ENCODE measurements around the gene SUPT3H. TPM values are rescaled to one million over a fixed set of nuclear protein-coding genes. Genes with fewer than 3 reads are reported as not detected.

The SUPT3H gene
- total RNA-seq, 2 experiments from 2014 or later: 13.6 to 14.4 TPM

DNA sequence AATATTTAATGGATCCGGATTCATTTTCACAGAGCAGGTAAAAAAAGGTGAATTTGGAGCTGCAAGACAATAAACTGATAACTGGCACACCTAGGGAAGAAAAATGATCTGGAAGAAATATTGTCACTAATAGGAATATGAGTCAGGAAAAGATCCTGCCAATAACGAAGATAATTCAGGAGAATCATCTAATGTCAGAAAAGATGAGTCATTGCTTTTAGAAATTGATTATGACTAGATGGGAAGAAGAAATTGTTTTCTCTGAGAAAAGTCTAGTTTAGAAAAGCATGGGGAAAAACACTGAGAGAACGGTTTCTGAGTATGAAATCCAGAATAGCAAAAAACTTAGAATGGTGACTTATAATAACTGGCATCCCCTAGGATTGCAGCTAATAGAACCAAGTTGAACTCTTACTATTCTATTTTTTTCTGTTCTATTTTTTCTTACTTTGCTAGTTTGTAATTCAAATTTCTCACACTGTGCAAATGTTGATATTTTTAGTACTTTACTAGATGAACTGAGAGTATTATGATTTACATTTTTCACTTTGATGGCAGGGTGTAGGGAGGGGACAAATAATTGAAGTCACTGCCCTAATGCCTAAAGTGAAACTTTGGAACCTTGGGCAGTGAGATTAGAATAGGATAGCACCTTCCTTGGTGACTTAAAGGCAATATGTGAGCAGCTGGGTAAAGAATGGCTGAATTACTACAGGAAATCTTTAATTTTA lies 38.2 kb upstream of the SUPT3H start:
- Mint-ChIP-seq H3K36me3 (peaks cover 2% of the 10 kb centered on the region), H3K27ac (no peak overlapping the region), H3K9me3 (no peaks in the 10 kb centered on the region), H3K4me1 (peaks cover 29% of the 10 kb centered on the region), H3K27me3 (peaks cover 3% of the 10 kb centered on the region), H3K4me3 (no peak overlapping the region)
- DNase-seq: no peak

DNA sequence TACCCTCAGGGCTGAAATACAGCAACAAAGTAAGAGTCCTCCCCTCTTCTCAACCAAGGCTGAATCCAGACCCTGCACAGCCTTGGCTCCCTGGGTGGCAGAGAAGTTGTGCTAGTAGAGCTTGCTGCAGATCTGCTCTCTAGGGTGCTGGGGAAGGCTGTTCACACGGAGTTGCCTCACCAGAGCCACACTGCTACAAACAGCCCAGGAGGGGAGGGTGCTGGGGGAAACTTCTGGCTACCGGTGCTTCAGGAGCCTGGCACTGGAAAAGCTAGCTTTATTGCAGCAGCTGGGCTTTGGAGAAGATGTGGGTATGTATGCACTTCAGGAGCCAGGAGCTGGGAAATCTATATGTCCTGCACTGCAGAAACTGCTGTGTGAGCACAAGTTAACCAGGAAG lies 37.6 kb upstream of the SUPT3H start:
- no peak for DNase-seq
- no peaks in the 10 kb centered on the region for H3K9me3 Mint-ChIP-seq

DNA sequence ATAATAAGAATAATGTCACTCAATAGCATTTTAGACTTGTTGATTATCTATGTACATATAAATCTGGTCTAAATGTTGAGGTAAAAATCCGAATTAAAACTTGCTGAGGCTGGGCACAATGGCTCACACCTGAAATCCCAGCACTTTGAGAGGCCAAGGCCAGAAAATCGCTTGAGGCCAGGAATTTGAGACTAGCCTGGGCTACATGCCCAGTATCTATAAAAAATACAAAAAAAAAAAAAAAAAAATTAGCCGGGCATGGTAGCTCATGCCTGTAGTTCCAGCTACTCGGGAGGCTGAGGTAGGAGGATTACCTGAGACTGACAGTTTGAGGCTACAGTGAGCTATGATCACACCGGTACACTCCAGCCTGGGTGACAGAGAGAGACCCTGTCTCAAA lies 34.2 kb upstream of the SUPT3H start:
- Mint-ChIP-seq H3K4me3 (no peak overlapping the region), H3K27ac (no peak overlapping the region), H3K9me3 (no peaks in the 10 kb centered on the region), H3K4me1 (peaks cover 15% of the 10 kb centered on the region), H3K36me3 (no peaks in the 10 kb centered on the region), H3K27me3 (no peaks in the 10 kb centered on the region)
- no peak for DNase-seq

More for the DNA sequence above, 37.6 kb upstream of the SUPT3H start:
- H3K4me1 Mint-ChIP-seq: peaks cover 27% of the 10 kb centered on the region
- H3K27ac Mint-ChIP-seq: no peak overlapping the region
- no peak overlapping the region for H3K4me3 Mint-ChIP-seq
- no peaks in the 10 kb centered on the region for H3K27me3 Mint-ChIP-seq
- H3K36me3 Mint-ChIP-seq: no peaks in the 10 kb centered on the region

DNA sequence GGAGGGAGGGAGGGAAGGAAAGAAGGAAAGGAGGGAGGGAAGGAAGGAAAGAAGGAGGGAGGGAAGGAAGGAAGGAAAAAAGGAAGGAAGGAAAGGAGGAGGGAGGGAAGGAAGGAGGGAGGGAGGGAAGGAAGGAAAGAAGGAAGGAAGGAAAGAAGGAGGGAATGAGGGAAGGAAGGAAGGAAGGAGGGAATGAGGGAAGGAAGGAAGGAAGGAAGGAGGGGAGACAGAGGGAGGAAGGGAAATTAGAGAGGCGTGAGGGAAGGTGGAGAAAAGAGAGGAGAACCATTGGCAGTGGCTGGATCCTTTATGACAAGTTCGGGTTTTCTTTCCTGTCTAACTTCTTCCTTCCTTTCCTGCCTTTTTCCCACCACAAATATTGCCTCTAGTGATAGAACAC lies 22.3 kb upstream of the SUPT3H start:
- H3K36me3 Mint-ChIP-seq: peaks cover 1% of the 10 kb centered on the region
- no peak overlapping the region for H3K4me3 Mint-ChIP-seq
- peaks cover 2% of the 10 kb centered on the region for H3K9me3 Mint-ChIP-seq
- H3K4me1 Mint-ChIP-seq: peaks cover 2% of the 10 kb centered on the region
- H3K27ac Mint-ChIP-seq: no peak overlapping the region
- H3K27me3 Mint-ChIP-seq: no peaks in the 10 kb centered on the region
- DNase-seq: no peak

- H3K27ac Mint-ChIP-seq: no peak overlapping the region
- peaks cover 11% of the 10 kb centered on the region for H3K36me3 Mint-ChIP-seq
- no peak for DNase-seq
- no peaks in the 10 kb centered on the region for H3K27me3 Mint-ChIP-seq
- no peak overlapping the region for H3K4me3 Mint-ChIP-seq
- H3K9me3 Mint-ChIP-seq: no peaks in the 10 kb centered on the region
- peaks cover 2% of the 10 kb centered on the region for H3K4me1 Mint-ChIP-seq
These were observed 20.5 kb upstream of the SUPT3H start for GRCh38 chr6:45398075-45398813.

DNA sequence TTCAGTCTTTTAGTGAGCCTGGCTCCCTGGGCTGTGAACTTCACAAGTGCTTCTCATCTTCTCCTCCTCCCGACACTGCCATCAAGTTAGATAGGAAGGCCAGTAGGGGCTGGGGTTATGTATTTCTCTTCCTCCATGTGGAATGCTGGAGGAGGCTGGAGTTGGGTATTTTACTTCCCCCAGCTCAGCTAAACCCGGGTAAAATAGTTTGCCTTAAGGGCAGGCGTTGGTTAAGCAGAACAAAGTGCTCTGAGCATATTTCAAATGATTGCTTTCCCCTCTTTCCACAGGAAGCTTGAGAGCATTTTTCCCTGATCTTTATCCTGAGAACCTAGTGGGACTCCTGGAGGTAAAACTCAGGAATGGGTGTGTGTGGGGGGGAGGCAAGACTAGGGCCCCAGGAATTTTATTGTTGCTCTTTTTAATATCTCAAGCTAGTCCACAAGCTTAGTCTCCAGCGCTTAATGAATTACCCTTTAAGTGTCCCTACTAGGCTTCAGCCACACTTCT lies 16.9 kb upstream of the SUPT3H start:
- Mint-ChIP-seq H3K27ac (no peak overlapping the region), H3K4me1 (peaks cover 9% of the 10 kb centered on the region), H3K27me3 (no peaks in the 10 kb centered on the region), H3K36me3 (peaks cover 26% of the 10 kb centered on the region), H3K9me3 (peaks cover 14% of the 10 kb centered on the region), H3K4me3 (no peak overlapping the region)
- no peak for DNase-seq

DNA sequence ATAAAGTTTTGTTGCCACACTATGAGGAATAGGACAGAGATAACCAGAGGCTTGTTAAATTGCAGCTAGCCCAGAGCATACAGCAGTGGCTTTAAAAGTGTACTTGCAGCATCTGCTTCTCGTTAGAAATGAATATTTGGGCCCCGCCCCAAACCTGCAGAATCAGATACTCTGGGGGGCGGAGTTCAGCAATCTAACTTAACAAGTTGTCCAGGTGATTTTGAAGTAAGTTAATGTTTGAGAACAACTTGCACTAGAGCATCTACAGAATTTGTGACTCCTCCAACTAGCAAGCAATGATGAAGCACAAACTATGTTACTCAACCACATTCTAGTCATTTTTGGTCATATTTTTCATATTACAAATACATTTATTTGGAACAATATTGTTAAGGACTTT lies 10.6 kb upstream of the SUPT3H start:
- DNase-seq: no peak
- Mint-ChIP-seq H3K36me3 (peaks cover 18% of the 10 kb centered on the region), H3K27ac (no peak overlapping the region), H3K4me1 (peaks cover 7% of the 10 kb centered on the region), H3K4me3 (no peak overlapping the region), H3K9me3 (peaks cover 14% of the 10 kb centered on the region), H3K27me3 (no peaks in the 10 kb centered on the region)

DNA sequence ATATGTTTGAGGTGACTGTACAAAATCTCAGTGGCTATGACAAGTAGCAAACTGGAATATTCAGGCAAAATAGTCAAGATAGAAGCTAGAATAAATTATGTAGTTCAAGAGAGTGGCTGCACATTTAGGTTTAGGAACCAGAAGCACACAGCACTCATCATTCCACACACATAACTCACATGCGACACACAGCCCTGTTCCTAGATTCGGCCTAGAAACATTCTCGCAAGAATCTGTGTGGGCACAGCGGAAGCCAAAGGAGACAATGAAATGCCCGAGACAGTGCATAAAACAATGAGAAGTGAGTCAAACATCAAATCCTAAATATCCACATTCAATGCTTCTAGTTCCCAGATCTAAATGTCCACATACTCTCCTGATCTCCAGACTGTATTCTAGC lies 9.5 kb upstream of the SUPT3H start:
- Mint-ChIP-seq H3K27me3 (no peaks in the 10 kb centered on the region), H3K36me3 (peaks cover 16% of the 10 kb centered on the region), H3K9me3 (peaks cover 8% of the 10 kb centered on the region), H3K27ac (no peak overlapping the region), H3K4me1 (peaks cover 7% of the 10 kb centered on the region), H3K4me3 (no peak overlapping the region)
- no peak for DNase-seq

GRCh38 chr6:45386501-45386900 lies 8.8 kb upstream of the SUPT3H start:
- Mint-ChIP-seq H3K27me3 (no peaks in the 10 kb centered on the region), H3K4me1 (peaks cover 7% of the 10 kb centered on the region), H3K9me3 (peaks cover 6% of the 10 kb centered on the region), H3K27ac (no peak overlapping the region), H3K4me3 (no peak overlapping the region), H3K36me3 (peaks cover 14% of the 10 kb centered on the region)
- DNase-seq: no peak

GRCh38 chr6:45382391-45382790 lies 4.7 kb upstream of the SUPT3H start:
- Mint-ChIP-seq H3K36me3 (peaks cover 12% of the 10 kb centered on the region), H3K27ac (no peak overlapping the region), H3K4me3 (no peak overlapping the region), H3K9me3 (no peaks in the 10 kb centered on the region), H3K27me3 (no peaks in the 10 kb centered on the region), H3K4me1 (peaks cover 7% of the 10 kb centered on the region)
- no peak for DNase-seq

- H3K27ac Mint-ChIP-seq: peak overlapping the region; percentile 99
- H3K27me3 Mint-ChIP-seq: no peaks in the 10 kb centered on the region
- H3K4me3 Mint-ChIP-seq: peak overlapping the region; percentile 99
- H3K4me1 Mint-ChIP-seq: peaks cover 24% of the 10 kb centered on the region
- DNase-seq: peak; percentile 35
- peaks cover 12% of the 10 kb centered on the region for H3K36me3 Mint-ChIP-seq
- no peaks in the 10 kb centered on the region for H3K9me3 Mint-ChIP-seq
These were observed 696 bp upstream of the SUPT3H start for GRCh38 chr6:45378334-45378926.

- Mint-ChIP-seq H3K27me3 (no peaks in the 10 kb centered on the region), H3K4me3 (peak overlapping the region; percentile 99), H3K27ac (peak overlapping the region; percentile 99), H3K36me3 (peaks cover 13% of the 10 kb centered on the region), H3K9me3 (no peaks in the 10 kb centered on the region), H3K4me1 (peaks cover 32% of the 10 kb centered on the region)
- no peak for DNase-seq
These were observed 636 bp downstream of the SUPT3H start for GRCh38 chr6:45377043-45377553.

GRCh38 chr6:45376310-45377042 lies 1.3 kb downstream of the SUPT3H start:
- Mint-ChIP-seq H3K27me3 (no peaks in the 10 kb centered on the region), H3K27ac (peak overlapping the region; percentile 99), H3K4me3 (peak overlapping the region; percentile 99), H3K9me3 (no peaks in the 10 kb centered on the region), H3K36me3 (peaks cover 13% of the 10 kb centered on the region), H3K4me1 (peaks cover 39% of the 10 kb centered on the region)
- no peak for DNase-seq

DNA sequence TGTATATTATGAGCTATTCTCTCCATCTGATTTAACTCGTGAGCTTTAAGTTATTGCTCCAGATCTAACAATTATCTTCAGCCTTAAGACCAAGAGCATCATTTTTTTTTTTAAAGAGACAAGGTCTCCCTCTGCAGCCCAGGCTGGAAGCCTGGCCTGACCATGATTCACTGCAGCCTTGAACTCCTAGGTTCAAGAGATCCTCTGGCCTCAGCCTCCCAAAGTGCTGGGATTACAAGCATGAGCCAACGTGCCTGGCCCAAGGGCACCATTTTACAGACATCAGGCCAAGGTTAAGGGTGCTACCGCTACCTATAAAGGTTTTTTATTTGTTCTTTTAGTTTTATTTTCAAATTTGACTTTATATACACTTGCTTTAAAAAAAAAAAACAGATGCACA lies 2.3 kb downstream of the SUPT3H start:
- Mint-ChIP-seq H3K9me3 (no peaks in the 10 kb centered on the region), H3K4me3 (peak overlapping the region; percentile 59), H3K27me3 (no peaks in the 10 kb centered on the region), H3K4me1 (peaks cover 49% of the 10 kb centered on the region), H3K27ac (peak overlapping the region; percentile 69), H3K36me3 (peaks cover 13% of the 10 kb centered on the region)
- DNase-seq: no peak

Measured in activated naive CD8-positive, alpha-beta T cell treated with anti-CD3 and anti-CD28 coated beads for 36 hours (primary cell).